Endothelial cell of umbilical vein (primary cell): ENCODE data around the gene TRPM3.

Experiments
- EZH2 ChIP-seq: IDR thresholded peaks from 2 replicates; pipeline ENCODE4 v1.6.1; 2012; ENCODE audit warnings: borderline replicate concordance, low read depth, mild to moderate bottlenecking, moderate library complexity, low read length, inconsistent platforms; ENCODE audit not compliant: severe bottlenecking
- FOS ChIP-seq: IDR thresholded peaks from 2 replicates; pipeline ENCODE4 v1.6.1; 2011; ENCODE audit warnings: mild to moderate bottlenecking, low read length, moderate library complexity, borderline replicate concordance; ENCODE audit not compliant: insufficient read depth
- JUN ChIP-seq: IDR thresholded peaks from 2 replicates; pipeline ENCODE4 v1.6.1; 2011; ENCODE audit warnings: borderline replicate concordance, low read depth; ENCODE audit not compliant: insufficient read length, insufficient read depth
- POLR2A ChIP-seq: IDR thresholded peaks from 2 replicates; pipeline ENCODE4 v1.6.1; 2012; ENCODE audit warnings: low read depth, mild to moderate bottlenecking, control low read depth, low read length
- TF ChIP-seq, protein P1 (sequence below), 2 donors: IDR thresholded peaks; 1 replicate in 1 of 2; 2 replicates in 1 of 2; pipeline ENCODE4 v1.5.1; 2011; ENCODE audit warnings: low read length in 2 of 2, mild to moderate bottlenecking in 2 of 2, moderate library complexity in 2 of 2, control low read depth in 1 of 2, inconsistent platforms in 1 of 2, low read depth in 1 of 2; ENCODE audit not compliant: insufficient read depth in 1 of 2; ENCODE audit errors: extremely low read depth in 1 of 2

DNA sequence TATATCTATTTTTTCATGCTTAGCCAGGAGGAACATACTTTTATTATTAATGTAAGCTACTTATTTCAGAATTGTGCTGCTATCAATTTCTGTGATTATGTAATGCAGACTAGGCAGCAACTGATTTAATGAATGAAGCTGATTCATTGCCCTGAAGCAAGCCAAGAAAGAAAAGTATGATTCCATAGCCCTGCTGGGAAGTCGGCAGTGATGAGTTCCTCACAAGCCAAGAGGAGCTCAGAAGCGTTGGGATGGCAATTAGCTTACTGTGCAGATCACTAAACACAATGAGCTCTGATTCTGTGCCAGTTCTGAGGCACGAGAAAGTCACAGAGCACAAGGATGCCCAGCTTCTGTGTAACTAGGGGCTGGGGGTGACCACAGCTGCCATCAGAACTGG lies 452.7 kb downstream of the TRPM3 start:
- TF ChIP-seq POLR2A (no peak), EZH2 (no peak), FOS (no peak), JUN (no peak)
- TF ChIP-seq, protein P1, sequence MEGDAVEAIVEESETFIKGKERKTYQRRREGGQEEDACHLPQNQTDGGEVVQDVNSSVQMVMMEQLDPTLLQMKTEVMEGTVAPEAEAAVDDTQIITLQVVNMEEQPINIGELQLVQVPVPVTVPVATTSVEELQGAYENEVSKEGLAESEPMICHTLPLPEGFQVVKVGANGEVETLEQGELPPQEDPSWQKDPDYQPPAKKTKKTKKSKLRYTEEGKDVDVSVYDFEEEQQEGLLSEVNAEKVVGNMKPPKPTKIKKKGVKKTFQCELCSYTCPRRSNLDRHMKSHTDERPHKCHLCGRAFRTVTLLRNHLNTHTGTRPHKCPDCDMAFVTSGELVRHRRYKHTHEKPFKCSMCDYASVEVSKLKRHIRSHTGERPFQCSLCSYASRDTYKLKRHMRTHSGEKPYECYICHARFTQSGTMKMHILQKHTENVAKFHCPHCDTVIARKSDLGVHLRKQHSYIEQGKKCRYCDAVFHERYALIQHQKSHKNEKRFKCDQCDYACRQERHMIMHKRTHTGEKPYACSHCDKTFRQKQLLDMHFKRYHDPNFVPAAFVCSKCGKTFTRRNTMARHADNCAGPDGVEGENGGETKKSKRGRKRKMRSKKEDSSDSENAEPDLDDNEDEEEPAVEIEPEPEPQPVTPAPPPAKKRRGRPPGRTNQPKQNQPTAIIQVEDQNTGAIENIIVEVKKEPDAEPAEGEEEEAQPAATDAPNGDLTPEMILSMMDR (IDR thresholded peaks at IDR 0.05; ENCODE audit: extremely low read depth in 1 of 2, insufficient read depth in 1 of 2, low read depth in 1 of 2, low read length in 2 of 2): no peak
